GM23248 (cell line): ENCODE measurements around the gene CFHR4.

Experiments used
- EZH2 ChIP-seq: fragments of 200-600 bp; sonication (generic); IDR thresholded peaks from 2 replicates; pipeline ENCODE4 v1.6.1; 2018; ENCODE audit warnings: antibody characterized with exemption, mild to moderate bottlenecking; ENCODE audit not compliant: insufficient read depth, poor library complexity, severe bottlenecking
- EZH2phosphoT487 ChIP-seq: fragments of 200-600 bp; sonication (generic); IDR thresholded peaks from 2 replicates; pipeline ENCODE4 v1.6.1; 2018; ENCODE audit warnings: antibody characterized with exemption, moderate library complexity, mild to moderate bottlenecking, low read depth; ENCODE audit not compliant: insufficient read depth

- no peak for TF ChIP-seq EZH2
- TF ChIP-seq EZH2phosphoT487: no peak
Measured at GRCh38 chr1:196877964-196878363, 9.9 kb upstream of the CFHR4 start.
